PC-3 (cell line): ENCODE data around the gene PRUNE2.

Experiments used
- CTCF ChIP-seq: fragments of 300-600 bp; sonication (generic); conservative IDR thresholded peaks from 2 replicates; pipeline ENCODE4 v1.5.1; 2017; ENCODE audit warnings: antibody characterized with exemption, low read depth, mild to moderate bottlenecking, low read length
- EZH2 ChIP-seq: fragments of 300-600 bp; sonication (generic); IDR thresholded peaks from one replicate; pipeline ENCODE4 v1.6.1; 2017; ENCODE audit warnings: antibody characterized with exemption, mild to moderate bottlenecking, low read length; ENCODE audit not compliant: unreplicated experiment

GRCh38 chr9:76654575-76654974 is 251.3 kb downstream of the PRUNE2 start:
- TF ChIP-seq CTCF (no peak), EZH2 (no peak)
